Amygdala (tissue), 56 donors: ENCODE data around the gene SMC2.

Source experiments
- DNase-seq, 56 donors: peaks; one replicate each; lab custom pipeline; 2025; lab: John Stamatoyannopoulos, UW

SMC2 gene

DNA sequence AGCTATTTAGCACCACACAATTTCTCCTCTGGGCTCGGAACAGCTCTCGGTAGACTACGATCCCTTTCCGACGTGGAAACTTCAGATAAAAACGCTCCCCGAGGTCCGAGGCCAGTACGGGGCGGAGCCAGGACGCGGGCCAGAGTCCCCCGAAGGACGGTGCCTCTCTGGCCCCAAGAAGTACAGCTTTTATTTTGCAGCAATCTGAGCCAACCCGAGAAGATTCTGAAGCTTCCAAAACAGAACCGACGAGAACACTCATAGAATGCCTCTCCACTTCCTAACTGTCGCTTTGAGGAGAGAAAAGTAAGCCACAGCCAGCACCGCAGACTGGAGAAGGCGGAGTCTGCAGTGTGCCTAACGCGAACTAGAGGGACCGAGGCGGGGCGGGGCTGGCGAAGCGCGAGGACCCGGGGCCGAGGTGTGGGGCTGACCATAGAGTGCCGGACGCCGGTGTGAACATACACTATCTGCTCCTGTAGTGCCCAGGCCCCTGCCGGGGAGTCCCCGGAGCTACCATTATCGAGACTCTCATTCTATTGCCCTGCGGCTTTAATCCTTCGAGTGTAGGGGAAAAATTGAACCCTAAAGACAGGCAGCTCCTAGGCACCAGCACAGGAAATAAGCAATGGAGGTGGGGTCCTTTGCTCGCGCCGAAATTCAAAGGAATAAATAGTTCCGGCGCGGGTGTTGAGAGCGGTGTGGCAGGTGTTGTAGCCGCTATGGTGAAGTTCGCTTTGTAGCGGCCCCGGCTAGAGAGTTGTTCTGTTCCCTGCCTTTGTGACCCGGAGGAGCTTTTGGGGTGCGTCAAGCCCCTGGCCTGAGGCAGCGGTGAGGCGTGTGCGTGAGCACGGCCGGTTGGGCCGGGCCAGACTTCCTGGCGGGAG is at the start of gene SMC2:
TSS of gene SMC2 (plus strand) at position 663 of the 887 bp plus-strand sequence. CDS start 1,076 bp downstream, outside the sequence.
- DNase-seq, result peak; percentile 64 to 98 (median 85)

DNA sequence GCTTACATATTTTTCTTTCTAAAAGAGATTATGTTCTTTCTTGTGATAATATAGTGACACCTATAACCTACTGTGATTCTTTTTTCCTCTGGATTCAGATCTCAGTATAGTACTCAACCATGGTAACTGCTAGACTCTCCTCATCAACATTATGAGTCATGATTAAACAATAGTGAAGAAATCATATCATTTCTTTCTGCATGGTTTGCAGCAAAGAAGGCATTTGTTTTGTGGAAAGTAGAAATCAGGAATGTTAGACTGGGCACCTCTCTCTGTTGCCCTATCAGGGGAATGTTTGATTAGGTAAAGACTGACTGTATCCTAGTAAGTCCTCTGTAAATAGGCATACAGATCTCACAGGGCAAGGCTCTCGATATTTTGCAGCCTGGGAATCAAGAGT is 25.6 kb upstream of the SMC2 start:
- no peak for DNase-seq

DNA sequence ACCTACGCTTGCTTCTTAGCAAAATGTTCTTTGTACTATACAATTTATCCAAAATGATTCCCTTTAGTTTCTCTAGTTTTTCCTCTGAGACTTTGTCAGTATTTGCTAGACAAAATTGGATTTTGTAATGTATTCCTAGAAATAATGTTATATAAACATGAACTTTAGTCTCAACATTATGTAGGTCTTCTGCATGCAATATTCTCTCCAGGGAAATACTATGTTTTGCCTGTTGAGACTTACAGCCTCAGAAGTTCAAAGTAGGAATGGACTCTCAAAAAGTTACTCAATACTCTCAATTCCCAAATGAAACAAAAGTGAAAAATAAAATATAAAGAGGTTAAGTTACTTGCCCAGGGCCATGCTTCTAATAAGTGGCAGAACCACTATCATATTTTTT is 24.8 kb upstream of the SMC2 start:
- no peak for DNase-seq

DNA sequence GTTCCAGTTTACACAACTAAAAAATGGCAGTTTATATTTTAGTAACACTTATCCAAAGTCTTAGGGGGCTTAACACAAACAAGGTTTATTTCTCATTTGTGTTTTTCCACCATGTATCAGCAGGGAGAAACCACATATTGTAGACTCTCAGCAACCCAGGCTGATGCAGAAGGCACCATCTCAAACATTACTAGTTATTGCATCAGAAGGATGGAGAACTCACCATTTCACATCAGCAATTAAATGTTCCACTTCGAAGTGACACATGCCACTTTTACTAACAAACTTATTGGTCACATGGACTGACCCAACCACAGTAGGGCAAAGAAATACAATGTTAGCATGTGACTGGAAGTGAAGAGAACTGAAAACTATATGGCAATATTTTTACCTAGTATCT is 22.5 kb upstream of the SMC2 start:
- no peak for DNase-seq

DNA sequence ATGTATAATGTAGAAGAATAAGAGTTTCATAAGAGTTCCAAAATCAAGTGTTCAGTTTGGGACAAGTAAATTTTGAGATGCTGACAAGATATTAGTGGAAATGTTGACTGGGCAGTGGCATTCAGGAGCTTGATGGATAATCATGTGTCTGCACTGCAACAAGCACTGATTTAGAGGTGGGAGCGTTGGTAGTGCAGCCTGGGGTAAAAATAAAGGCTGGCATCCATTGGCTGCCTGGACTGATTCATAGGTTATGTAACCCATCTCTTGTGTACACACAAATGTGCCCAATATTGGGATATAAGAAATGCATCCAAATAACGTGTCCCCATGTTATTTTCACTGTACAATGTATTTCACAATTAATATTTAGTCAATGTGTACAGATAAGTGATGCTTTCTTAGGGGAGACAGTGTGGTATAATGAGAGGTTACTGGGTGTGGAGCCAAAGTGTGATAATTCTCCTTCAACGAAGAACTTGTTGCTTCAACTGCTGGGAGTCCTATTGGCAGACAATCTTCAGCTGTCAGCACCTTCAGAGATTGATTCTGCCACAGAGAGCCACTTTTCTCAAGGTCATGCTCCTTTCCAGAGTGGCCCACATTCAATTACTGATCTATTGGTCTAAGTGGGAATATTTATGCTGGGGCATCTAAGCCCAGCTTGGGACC is 20.9 kb upstream of the SMC2 start:
- no peak for DNase-seq

DNA sequence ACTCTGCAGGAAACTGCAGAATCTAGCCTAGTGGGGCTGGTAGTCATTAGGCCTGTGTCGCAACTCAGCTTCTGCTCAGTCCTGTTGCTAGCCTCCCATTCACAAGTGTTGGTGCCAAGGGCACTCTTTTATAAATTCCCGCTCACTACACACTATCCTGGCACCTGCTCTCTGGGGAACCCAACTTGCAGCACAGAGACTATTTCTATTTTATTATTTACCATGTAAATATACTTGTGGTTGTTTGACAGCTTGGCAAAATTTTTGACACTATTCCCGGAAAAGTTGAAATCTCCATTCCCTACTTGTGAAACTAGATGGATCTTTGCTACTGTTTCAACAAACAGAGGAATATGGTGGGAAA is 20.4 kb upstream of the SMC2 start:
- DNase-seq, result no peak

DNA sequence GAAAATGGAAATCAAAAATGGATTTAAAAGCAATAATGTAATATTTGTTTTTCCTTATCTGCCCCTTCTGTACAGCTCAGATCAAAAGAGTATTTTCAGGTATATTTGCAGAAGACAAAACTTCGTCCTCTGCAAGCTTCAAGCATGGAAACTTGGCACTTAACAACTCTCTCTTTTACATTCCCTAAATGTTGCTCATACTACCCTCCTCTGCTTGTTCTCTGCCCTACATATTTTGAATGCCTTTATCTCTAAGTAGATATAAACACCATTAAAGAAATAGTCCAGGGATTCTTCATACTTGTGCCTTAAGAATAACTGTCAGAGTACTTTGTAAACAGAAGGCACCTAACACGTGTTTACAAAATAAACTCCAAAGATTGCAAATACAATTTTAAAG is 19.2 kb upstream of the SMC2 start:
- no peak for DNase-seq

DNA sequence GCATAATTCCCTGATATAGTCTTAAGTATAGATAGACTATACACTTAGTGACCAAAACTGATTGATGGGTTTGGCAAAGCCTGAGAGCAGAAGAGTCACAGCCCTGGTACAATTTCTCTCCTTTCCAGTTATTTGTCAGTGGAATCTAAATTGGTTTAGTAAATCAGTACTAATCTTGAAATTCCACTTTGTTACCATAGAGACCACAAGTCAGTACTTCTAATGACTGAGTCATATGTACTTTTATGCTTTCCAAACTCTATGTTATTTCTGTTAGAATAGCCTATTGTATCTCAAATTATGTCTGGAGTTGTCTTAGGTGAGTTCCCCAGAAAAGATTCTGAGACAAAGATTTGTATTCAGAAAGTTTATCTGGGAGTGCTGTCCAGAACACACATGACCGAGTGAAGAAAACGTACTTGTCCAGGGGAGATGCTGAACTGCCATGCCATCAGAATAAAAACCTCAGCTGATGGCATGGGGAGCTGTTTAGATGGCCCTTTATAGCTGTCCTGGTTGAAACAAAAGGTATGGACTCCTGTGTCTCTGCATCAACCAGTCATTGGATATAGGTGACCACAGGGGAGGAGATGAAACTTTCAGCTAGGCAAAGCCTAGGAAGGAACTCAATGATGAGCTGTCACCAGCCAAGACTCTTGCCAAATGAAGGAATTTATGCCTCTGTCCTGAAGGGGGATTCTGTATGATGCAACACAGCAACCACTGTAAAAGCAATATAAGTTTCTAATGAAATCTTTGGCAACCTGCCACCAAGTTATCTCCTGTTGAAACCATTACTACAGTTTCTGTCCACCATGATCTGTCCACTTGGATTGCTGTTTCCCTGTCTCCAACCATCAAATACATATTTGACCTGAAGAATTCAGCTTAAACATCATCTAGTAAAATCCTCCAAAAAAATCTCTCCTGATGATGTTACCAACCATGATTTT is 18.0 kb upstream of the SMC2 start:
- DNase-seq, result no peak

DNA sequence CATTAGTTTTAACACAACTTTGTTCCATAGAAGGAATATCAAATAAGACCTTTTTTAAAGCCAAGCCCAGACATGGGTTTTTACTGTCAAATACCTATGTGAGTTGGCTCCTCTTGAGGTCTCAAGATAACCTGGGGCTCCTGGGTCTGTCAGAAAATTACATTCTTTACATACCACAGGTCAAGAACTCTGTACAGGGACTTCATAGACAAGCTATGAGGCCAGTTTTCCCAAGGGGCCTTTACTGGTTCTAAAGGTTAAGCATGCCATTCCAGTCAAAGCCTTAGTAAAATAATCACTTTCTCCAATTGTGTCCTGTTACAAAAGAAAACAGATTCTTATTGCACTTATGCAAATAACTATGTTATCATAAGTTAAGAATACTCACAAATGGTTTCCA is 15.5 kb upstream of the SMC2 start:
- no peak for DNase-seq

DNA sequence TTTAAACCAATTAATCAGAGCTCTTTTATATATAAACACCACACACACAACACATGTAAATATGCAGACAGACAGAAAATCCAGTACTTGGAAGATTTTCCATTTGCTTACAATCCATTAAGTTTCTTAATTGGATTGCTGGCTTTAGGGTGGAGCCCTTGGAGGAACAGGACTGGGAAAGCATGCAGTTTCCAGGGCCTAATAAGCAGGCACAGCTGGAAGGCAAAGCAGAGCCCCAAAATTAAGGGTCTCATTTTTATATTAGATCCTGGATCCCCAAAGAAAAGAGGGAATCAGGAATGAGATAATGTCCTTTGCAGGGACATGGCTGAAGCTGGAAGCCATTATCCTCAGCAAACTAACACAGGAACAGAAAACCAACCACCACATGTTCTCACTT is 13.1 kb upstream of the SMC2 start:
- DNase-seq, result no peak

DNA sequence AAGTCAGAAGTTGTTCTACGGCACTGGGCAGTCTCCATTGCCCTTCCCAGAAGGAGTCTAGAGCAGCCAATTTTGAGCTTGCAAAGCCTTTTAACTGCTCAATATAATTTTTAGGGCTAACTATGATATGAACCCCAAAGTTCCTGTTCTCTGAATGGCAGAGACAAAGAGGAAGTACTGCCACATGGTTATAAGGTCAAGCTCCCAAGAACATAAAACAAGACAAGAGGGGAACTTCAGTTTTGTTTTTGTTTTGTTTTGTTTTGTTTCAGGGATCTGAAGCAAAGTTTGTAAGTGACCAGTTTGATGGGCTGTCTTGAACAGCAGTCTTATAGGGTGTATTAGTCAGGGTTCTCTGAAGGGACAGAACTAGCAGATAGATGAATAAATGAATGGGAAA is 11.9 kb upstream of the SMC2 start:
- no peak for DNase-seq

DNA sequence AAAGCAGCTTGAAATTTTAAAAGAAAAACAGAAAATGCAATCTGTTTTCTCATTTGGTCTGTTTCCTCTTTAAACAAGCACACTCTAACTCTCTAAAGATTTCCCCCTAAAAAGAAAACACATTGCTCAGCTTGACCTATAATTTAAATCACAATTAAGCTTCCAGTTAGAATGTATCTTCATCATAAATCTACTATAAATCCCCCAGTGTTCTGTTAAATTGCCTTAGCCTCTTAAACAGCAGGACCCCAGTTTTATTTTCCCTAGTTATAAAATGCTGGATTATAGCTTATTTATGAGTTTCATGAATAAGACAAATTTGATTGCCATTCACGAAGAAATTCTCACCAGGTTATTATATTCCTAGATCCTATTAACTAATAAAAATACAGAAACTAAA is 8.6 kb upstream of the SMC2 start:
- no peak for DNase-seq

DNA sequence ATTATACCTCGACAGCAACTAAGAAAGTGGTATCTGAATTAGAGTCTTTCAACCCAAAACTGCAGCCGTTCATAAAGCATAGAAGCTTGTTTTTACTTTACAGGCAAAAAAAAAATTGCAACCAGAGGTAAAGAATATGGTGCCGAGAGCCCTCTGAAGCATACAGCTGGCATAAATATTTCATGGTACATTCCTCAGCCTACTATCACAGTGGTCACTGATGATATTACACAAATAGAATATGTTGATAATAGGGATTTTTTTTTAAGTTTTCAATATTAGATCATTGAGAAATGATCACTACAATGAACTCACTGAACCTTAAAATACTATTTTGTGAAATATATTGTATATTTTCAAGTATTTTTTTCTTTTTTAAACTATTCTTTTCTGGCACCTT is 6.2 kb upstream of the SMC2 start:
- no peak for DNase-seq

DNA sequence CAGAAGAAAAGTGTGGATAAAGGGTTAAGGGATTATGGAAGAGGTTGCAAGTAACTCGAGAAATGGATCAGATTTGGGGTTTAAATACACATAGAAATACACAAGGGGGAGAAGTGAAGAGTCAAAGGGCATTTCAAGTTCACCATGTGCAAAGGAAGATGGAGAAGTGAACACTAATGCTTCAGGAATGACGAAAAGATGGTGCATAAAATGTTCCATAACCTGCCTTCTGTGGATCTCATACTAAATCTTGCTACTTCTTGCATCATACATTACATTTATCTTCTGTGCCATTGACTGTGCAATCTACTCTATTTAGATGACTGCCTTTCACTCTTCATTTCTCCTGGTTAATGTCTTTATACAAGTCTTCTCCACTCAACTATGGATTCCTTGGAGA is 5.7 kb upstream of the SMC2 start:
- DNase-seq, result no peak

DNA sequence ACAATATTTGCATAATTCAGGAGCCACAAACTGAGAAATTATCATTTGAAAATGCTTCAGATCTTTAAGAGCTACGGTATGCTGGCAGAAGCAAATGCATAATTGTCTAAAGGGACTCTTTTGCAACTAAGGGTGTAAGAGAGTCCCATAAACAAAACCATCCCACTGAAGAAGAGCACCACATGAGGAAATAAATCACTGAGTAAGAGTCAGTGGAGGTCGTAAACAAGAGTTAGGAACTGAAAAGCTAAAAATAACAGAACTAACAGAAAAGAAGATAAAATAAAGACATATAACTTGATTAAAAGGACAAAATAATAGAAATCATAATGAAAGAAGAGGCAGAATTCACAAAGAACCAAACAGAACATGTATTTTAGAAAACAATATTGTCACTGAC is 3.5 kb upstream of the SMC2 start:
- DNase-seq, result no peak

DNA sequence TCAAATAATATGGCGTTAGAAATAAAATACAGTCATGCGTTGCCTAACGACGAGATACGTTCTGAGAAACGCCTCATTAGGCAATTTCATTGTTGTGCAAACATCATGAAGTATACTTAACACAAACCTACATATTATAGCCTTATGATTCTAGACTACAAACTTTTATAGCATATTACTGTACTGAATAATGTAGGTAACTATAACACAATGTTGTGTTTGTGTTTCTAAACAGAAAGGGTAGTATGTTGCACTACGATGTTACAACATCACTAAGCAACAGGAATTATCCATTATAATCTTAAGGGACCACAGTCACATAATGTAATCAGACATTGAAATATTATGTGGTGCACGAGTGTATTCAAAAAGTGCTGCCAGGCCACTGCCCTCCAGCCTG is 3.0 kb upstream of the SMC2 start:
- DNase-seq, result no peak

DNA sequence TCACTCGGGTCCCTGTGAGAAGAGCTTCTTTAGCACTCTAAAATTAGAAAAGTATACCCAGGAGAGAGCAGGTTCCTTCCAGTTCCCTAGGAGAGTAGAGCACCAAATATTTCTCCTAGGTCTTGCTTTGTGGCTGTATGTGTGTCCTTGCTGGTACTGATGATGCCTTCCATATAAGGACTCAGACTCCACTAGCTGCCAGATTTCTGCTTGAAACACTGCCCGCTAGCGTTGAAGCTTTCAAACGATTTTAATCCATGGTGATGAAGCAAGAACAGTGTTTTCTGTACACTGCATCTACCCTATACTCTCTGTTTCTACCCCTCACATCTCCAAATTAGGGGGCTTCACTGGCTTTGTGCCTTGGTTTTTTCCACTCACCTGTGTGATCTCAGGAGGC is 2.4 kb upstream of the SMC2 start:
- peak in 3 of 56 donors; percentile 3 to 13 (median 11) for DNase-seq

DNA sequence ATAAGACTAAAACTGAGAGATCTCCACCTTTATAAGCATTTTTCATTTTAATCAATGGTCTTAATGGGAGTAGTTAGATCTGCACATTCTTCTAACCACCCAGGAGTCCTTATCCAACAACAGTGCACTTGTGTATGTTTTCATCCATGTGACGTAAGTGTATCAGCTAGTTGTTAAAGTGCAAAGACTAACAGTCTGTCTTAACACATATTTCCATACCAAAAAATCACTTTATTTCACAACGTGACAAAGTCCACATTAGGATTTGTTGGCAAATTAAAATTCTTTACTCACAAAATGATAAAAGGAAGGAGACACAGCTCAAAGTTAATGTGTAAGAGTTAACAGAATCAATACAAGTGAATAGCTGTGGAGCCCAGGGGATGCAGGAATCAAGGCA is 1.9 kb upstream of the SMC2 start:
- DNase-seq, result no peak

DNA sequence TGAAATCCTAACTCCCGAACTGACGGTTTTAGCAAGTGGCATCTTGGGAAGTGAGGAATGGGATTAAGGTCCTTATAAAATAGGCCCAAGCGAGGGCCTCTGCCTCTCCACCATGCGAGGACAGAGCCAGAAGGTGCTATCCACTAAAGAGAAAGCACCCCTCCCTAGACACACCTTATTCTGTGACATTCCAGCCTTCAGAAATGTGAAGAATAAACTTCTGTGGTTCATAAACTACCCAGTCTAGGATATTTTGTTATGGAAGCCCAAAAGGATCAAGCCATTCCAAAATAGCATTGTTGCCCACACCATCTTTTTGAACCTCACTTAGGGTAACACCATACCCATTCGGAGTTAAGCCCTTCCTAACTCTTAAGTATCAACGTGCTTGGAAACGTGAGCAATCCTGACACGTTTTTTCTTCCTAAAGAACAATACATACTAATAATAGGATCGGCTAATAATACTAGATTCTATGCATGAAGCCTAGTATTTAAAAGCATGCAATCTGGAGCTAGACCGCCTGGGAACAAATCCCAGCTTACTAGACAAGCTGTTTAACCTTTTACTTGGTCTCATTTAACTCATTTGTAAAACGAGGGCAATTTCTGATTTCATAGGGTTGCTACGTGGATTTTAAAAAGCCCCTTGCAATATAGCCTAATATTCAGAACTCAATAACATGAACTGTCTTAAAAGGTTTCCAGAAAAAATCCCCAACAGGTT is 1.1 kb upstream of the SMC2 start:
- DNase-seq, result peak in 1 of 56 donors; percentile 26

DNA sequence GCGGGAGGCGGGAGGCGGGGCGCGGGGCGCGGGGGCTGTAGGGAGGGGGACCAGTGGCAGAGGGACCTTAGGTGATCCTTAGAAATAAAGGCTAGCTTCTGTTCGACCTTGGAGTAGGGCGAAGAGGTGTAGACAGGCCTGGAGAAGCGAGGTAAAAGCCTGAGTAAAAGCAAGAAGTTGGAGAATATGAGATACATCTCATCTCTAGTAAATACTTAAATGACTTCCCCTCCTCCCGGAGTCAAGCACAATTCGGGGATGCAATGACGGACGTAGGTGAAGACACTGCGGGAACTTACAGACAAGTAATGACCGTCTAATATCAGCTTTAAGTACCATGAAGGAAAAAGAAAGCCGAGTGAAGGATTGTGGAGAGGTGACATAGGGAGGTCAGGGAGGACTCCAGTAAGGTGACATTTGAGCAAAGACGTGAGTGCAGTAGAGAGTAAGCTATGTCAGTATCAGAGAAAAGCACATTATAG is 466 bp downstream of the SMC2 start:
- no peak for DNase-seq
